ENCODE data around the gene CYTH3.
"Not testable (repeated sequence)": the region's sequence is repeated elsewhere in the genome, so short reads cannot be mapped to it uniquely, and the experiment has no call there.

The CYTH3 gene

DNA sequence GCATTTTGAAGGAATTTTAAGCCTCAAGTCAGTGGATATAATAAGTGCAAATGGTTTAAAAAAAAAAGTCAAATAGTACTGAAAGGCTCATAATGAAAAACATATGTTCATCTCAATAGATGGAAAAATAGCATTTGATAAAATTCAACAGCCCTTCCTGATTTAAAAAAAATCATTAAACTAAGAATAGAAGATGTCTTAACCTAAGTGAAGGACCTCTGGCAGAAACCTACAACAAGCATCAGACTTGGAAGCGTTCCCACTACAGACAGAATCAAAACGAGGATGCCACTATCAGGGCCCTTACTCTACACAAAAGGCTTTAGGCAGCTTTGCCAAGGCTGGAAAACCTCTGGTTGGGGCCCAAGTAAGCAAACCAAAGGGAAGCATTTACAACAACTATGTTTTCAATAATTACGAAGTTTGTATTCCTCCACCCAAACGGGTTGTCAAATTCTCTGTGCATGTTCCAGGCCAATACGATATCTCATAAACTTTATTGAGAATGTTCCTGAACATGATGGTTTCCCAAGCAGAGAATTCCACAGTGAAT is 45.1 kb downstream of the CYTH3 start:
- peak; percentile 32 for DNase-seq

DNA sequence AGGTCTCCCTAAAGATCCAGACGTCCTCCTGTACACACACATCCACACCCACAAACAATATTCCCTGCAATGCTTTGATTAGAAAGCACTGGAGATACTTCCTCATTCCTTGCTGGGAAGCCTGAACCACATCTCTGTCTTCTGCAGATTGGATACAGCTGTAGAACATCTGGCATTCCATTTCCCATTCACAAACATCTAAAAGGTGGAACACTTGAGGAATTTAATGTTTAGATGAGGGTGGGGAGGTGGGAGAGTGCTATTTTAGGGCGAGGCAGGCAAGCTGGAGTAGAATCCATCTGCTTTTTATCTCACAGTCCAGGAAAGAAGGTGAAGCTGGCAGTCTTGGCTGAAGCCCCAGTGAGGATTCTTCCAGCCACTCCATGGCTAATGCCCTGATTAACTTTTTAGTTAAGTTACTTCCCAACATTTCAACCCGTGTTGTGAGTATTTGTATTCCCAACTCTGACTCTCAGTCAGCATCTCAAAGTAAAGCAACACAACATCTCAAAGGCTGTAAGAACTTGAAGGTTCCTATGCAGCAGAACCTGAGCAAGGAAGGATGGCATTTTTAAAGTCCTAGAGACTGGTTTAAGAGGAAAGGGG is 46.1 kb downstream of the CYTH3 start:
- DNase-seq, result no peak

DNA sequence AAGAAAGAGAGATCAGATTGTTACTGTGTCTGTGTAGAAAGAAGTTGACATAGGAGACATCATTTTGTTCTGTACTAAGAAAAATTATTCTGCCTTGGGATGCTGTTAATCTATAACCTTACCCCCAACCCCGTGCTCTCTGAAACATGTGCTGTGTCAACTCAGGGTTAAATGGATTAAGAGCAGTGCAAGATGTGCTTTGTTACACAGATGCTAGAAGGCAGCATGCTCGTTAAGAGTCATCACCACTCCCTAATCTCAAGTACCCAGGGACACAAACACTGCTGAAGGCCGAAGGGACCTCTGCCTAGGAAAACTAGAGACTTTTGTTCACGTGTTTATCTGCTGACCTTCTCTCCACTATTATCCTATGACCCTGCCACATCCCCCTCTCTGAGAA is 49.0 kb downstream of the CYTH3 start:
- not testable (repeated sequence) for DNase-seq

DNA sequence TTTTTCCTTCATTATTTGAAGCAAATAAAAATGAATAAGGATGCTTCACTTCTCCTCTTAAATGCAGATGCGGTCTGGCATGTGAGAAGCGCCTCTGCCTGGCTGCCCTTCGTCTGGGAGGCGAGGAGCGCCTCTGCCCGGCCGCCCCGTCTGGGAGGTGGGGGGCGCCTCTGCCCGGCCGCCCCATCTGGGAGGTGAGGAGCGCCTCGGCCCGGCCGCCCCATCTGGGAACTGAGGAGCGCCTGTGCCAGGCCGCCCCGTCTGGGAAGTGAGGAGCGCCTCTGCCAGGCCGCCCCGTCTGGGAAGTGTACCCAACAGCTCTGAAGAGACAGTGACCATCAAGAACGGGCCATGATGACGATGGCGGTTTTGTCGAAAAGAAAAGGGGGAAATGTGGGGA is 49.4 kb downstream of the CYTH3 start:
- DNase-seq, result not testable (repeated sequence)

DNA sequence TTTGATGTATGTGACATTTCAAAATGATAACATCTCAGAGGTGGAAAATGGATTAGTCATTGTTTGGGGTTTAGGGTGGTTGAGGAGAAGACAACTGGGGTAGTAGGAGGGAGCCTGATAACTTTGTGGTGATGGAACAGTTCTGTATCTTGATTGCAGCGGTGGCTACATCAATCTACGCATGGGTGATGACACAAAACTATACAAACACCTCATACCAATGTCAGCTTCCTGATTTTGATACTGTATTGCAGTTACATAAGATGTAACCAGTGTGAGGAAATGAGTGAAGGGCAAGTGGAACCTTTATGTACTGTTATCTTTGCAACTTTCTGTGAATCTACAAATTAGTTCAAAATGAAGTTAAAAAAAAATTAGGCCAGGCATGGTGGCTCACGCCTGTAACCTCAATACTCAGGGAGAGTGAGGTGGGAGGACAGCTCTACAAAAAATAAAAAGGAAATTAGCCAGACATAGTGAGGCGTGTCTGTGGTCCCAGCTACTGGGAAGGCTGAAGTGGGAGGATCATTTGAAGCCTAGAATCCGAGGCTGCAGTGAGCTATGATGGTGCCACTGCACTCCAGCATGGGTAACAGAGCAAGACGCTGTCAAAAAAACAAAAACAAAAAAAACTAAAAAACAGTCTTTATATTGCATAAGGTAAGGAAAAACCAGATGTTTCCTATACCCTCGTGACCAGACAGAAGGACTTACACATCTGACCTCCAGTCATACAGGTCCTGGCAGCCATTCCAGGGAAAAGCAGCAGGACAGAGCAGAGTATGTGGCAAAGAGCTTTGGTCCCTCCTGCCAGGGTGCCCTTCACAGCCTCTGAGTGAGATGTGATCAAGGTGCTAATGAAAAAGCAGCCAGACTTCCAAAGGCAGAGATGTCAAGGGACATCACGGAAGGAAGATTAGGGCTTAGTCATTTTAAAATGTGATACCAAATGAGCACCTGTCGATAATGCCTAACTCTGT is 50.8 kb downstream of the CYTH3 start:
- DNase-seq, result no peak

DNA sequence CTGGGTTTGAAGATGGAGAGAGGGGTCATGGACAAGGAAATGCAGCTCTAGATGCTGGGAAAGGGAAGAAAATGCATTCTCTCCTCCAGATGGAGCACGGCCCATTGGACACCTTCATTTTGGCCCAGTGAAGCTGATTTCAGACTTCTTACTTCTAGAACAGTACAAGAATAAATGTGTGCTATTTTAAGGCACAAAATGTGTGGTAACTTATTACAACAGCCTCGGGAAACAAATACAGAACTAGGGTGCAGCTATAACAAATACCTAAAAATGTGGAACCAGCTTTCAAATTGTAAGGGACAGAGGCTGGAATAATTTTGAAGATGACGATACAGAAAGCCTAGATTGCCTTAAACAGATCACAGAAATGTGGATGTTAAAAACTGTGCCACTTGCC is 54.1 kb downstream of the CYTH3 start:
- DNase-seq, result no peak

DNA sequence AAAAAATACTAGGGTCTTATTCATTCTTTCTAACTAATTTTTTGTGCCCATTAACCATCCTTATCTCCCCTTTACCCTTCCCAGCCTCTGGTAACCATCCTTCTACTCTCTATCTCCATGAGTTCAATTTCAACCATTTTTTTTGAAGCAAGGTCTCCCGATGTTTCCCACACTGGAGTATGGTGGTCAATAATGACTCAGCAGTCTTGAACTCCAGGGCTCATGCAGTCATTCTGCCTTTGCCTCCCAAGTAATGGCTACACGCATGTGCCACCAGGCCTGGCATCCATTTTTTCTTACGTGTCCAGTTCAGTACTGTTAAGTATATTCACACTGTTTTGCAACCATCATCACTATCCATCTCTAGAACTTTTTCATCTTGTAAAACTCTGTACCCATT is 60.4 kb downstream of the CYTH3 start:
- DNase-seq, result no peak

DNA sequence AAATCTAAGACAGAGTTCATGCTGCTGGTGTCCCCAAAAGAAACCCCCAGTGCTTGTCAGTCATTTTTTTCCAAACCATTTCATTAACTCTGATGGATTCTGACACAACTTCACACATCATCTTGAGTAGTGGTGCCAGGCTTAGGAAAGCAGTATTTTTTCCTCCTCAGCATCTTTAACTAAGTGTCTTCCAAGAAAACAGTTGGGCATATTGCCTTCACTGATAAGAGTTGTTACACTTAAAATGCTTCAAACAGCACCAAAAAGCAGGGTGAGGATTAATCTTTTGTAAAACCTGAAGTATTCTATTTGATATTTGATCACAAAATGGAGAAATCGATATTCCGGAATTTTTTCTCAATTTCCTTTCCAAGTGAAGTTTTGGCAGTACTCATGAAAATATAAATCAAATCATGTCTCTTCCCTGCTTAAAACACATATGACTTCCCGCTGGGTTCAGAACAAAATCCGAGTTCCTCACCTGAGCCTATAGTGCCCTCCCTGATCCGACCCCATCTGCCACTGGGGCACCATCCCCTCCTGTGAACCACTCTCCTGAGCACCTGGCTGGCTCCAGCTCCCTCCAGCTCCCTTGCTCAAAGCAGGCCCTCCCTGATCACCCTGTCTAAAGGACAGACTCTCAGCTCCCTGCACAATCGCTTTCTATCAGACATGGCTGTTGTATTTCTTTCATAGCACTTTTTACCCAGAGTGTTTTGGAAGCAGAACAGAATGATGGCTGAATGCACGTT is 61.6 kb downstream of the CYTH3 start:
- DNase-seq, result no peak

DNA sequence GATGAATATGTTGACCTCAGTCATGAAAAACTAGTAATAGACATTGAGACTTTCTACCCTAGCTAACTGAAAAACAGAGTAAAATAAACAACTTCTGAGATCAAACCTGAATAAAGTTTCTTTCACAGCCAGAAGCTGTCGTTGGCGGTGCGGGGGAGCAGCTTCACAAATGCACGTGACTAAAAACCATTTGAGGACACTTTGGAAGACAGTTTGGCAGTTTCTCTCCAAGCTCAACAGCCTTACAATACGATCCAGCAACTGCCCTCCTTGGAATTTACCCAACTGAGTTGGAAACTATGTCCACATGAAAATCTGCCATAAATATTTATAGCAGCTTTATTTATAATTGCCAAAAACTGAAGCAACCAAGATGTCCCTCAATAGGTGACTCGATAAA is 63.1 kb downstream of the CYTH3 start:
- no peak for DNase-seq

DNA sequence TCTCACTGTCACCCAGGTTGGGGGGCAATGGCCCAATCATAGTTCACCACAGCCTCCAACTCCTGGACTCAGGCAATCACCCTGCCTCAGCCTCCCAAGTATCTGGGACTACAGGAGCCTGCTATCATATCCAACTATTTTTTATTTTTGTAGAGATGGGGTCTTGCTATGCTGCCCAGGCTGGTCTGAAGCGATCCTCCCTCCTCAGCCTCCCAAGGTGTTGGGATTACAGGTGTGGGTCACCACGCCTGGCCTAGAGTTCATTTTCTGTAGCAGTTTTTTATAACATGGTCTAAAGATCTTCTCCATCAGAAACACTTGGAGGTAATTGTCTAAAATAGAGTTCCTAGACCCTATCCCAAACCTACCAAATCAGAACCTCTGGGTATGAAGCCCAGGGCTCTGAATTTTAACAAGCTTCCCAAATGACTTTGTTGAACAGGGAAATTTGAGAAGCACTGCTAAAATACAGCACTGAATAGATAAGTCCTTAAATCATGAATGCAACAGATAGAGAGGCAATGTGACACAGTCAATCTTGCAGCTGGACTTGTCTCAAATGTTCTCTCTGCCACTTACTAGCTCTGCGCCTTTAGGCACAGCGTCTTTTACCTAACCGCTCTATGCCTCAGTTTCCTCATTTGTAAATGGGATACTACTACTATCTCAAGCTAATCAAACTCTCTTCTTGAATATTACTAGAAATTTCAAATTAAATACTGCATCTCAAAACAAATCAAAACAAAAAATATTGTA is 63.7 kb downstream of the CYTH3 start:
- DNase-seq, result no peak

DNA sequence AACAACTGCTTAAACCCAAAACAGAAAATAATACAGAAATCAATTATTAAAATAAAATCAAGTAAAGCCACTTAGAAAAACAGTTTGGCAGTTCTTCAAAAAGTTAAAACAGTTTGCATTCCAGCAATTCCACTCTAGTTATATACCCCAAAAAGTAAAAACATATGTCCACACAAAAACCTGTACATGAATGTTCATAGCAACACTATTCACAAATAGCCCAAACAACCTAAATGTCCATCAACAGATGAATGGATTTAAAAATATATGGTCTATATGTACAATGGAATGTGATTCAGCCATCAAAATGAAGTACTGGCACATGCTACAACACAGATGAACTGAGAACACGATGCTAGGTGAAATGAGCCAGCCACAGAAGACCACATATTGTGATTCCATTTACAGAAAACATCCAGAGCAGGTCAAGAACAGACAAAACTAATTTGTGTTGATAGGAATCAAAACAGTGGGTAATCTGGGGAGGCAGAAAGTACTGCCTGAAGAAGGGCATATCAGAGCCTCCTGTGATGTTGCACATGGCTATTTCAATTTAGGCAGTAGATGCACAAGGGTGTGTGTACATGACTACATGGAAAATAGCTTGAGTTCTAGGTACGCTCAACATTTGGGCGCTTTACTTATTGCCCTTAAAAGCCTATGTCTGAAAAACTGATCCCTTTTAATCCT is 66.3 kb downstream of the CYTH3 start:
- DNase-seq, result no peak

DNA sequence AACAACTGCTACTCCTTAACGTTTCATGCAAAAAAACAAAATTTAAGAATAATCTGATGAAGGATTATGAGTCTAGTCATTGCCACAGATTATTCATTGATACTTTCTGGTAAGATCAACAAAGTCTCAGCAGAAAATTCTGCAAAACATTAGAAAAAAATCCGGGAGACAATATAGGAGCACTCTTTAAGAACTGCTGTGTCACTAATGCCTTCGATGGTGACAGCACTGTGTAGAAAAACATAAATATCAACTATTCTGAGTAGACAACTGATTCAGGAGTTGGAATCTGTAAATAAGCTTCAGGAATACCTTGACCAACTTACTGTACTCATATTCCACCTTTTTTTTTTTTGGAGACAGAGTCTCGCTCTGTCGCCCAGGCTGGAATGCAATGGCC is 69.0 kb downstream of the CYTH3 start:
- no peak for DNase-seq

DNA sequence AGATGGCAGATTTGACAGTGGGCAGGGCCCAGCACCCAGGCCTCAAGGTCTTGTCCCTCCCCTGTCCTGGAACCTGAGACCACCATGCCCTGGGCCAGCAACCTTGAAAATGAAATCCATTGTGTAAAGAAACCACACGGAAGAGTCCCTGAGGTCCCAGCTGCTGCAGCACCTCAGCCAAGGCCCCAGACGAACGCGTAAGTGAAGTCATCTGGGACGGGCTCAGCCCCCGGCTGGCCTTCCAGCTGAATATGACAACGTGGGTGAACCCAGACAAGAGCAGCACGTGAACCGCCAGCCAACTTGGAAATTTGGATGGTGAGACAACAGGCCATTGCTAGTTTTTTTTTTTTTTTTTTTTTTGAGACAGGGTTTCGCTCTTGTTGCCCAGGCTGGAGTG is 70.3 kb downstream of the CYTH3 start:
- no peak for DNase-seq

DNA sequence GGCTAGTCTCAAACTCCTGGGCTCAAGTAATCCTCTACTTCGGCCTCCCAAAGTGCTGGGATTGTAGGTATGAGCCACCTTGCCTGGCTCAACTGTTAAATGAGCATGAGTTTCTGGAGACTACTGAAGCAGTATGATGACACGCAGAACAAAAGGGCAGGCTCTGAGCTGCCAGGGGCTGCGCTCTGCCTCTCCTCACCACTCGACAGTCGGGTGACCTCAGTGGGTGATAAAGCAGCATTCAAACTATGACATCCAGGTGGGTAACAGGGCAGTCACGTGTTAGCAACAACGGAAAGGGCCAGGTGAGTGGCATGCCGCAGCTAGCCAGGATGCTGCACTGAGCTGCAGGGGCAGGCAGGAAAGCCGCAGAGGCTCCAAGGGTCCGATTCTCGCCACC is 71.5 kb downstream of the CYTH3 start:
- DNase-seq, result no peak

DNA sequence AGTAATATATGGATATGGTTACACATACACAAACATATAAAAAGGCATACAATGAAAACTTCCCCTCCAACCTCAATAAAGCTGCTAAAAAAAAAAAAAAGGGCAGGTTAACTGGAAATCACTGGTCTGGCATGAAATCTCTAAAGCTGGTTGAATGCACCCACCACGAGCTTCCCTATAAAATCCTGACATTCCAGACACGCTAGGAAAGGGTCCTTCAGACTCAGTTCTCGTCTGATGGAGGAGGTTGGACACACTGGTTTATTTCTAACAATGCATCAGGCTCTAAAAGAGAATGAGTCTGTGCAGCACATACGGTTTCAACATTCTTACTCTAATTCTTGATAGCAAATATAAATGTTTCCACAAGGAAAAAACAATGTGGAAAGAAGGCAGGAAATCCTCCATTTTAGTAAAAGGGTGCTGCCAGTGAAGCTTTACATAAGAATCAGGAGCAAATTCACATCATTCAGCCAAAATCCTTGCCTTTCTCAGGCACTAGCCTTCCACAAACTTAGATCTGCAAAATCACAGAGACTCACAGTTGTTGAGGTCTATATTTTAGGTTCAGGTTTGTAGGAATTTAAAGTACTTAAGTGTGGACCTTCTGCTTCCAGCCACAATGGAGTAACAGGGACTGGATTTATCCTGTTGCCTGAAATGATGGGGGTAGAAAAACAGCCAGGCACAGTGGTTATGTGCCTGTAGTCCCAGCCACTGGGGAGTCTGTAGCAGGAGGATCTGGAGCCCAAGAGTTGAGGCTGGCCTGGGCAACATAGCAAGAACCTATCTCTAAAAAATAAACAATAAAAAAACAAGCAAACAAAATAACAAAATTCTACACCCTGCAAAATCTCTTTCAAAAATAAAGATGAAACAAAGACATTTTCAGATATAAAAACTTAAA is 73.5 kb downstream of the CYTH3 start:
- DNase-seq, result no peak

DNA sequence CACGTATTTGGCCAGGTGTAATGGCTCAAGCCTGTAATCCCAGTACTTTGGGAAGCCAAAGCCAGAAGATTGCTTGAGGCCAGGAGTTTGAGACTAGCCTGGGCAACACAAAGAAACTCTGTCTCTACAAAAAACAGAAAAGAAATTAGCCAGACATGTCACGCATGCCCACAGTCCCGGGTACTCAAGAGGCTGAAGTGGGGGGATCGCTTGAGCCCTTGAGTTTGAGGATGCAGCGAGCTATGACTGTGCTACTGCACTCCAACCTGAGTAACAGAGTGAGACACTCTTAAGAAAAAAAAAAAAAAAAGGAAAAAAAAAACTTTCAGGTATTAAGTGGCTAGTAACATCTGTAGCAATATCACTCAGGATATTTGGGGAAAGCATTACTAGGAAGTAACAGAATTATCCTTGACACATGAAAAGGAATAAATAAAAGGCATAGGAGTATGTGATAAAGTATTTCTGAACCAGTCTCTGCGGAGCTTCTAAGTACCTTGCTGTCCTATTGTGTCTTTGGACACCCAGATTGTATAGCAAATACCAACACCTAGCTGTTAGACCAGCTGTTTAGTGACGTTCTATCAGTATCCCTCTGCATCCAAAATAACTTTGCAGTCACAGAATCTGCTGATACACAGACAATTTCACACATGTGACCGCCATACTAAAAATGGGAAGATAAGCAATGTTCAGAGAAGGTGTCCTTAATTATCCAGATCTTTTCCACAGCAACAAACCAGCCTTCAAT is 74.4 kb downstream of the CYTH3 start:
- DNase-seq, result no peak

DNA sequence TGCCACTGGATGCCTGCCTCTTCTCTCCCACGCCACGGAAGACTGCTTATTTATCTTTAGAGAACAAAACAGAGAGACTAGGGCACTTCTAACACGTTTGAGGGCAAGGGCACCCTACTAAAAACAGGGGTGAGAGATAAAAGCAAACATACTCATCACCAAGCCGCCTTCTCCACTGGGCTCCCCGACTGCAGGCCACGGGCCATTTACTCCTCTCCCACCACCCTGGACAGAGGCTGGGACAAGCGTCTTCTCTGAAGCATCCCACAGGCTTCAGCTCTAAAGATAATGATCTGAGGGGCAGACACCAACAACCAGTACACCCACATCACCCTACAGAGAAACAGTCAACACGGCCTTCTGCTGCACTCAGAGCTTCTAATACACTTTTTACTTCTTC is 78.7 kb downstream of the CYTH3 start:
- DNase-seq, result no peak

DNA sequence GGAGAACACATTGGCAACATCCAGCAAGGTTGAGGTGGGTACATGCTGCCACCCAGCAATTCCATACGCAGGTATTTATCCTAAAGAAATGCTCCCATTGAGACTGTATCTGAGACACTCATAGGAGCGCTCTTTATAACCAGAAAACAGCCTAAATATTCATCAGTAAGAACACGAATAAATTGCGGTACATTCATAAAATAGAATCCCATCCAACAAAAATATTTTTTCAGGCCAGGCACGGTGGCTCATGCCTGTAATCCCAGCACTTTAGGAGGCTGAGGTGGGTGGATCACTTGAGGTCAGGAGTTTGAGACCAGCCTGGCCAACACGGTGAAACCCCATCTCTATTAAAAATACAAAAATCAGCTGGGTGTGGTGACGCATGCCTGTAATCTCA is 81.9 kb downstream of the CYTH3 start:
- DNase-seq, result not testable (repeated sequence)

DNA sequence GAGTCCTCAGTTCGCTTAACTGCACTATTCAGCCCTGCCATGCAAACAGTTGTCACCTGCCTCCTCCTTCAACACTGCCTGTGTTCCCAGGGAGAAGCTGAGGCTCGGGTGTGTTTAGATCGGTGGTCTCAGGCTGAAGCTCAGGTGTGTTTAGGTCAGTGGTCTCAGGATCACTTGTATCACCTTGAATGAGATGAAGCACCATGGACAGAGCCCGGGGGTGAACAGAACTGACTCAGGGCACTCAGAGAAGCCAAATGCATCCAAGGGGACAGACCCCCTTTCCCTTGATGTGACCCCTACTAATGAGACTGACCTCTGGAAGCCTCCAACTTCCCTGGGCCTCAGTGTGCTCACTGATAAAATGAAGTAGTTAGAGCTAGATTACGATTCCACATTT is 84.0 kb downstream of the CYTH3 start:
- no peak for DNase-seq

DNA sequence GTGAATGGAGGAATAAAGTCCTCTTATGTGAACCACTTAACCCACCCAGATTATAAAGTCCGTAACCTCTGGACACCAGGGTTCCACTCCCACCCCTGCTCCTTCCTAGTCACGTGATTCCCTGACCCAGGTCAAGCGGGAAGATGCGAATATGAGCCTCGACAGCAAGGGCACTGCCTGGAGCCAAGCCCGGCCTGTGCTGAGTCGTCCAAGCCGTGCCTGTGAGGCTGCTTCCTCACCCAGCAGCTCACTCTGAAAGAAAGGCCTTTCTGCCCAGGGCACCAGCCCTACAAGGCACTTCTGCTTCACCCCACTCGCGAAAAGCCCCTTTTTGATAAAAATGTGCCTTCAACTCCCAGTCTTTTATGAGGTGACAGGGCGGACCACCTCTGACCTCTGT is 85.8 kb downstream of the CYTH3 start:
- no peak for DNase-seq
